ENCODE measurements around the gene NEK6.

GRCh38 chr9:124376329-124376728 is 118.6 kb downstream of the NEK6 start:
- TF ChIP-seq ZC3H10 (CRISPR knock-in tag; IDR thresholded peaks at IDR 0.05) (no peak), ZFP30 (CRISPR knock-in tag; IDR thresholded peaks at IDR 0.05) (no peak), ZFP3 (CRISPR knock-in tag; IDR thresholded peaks at IDR 0.05) (no peak), ZNF8 (CRISPR knock-in tag; IDR thresholded peaks at IDR 0.05) (no peak), CSDC2 (CRISPR knock-in tag; IDR thresholded peaks at IDR 0.05) (no peak), PPARA (CRISPR knock-in tag; IDR thresholded peaks at IDR 0.05; ENCODE audit: borderline replicate concordance) (no peak)
- TF ChIP-seq, protein P1, sequence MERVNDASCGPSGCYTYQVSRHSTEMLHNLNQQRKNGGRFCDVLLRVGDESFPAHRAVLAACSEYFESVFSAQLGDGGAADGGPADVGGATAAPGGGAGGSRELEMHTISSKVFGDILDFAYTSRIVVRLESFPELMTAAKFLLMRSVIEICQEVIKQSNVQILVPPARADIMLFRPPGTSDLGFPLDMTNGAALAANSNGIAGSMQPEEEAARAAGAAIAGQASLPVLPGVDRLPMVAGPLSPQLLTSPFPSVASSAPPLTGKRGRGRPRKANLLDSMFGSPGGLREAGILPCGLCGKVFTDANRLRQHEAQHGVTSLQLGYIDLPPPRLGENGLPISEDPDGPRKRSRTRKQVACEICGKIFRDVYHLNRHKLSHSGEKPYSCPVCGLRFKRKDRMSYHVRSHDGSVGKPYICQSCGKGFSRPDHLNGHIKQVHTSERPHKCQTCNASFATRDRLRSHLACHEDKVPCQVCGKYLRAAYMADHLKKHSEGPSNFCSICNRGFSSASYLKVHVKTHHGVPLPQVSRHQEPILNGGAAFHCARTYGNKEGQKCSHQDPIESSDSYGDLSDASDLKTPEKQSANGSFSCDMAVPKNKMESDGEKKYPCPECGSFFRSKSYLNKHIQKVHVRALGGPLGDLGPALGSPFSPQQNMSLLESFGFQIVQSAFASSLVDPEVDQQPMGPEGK (CRISPR knock-in tag; IDR thresholded peaks at IDR 0.05; ENCODE audit: borderline replicate concordance) = no peak
- TF ChIP-seq, protein P2, sequence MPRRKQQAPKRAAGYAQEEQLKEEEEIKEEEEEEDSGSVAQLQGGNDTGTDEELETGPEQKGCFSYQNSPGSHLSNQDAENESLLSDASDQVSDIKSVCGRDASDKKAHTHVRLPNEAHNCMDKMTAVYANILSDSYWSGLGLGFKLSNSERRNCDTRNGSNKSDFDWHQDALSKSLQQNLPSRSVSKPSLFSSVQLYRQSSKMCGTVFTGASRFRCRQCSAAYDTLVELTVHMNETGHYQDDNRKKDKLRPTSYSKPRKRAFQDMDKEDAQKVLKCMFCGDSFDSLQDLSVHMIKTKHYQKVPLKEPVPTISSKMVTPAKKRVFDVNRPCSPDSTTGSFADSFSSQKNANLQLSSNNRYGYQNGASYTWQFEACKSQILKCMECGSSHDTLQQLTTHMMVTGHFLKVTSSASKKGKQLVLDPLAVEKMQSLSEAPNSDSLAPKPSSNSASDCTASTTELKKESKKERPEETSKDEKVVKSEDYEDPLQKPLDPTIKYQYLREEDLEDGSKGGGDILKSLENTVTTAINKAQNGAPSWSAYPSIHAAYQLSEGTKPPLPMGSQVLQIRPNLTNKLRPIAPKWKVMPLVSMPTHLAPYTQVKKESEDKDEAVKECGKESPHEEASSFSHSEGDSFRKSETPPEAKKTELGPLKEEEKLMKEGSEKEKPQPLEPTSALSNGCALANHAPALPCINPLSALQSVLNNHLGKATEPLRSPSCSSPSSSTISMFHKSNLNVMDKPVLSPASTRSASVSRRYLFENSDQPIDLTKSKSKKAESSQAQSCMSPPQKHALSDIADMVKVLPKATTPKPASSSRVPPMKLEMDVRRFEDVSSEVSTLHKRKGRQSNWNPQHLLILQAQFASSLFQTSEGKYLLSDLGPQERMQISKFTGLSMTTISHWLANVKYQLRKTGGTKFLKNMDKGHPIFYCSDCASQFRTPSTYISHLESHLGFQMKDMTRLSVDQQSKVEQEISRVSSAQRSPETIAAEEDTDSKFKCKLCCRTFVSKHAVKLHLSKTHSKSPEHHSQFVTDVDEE (CRISPR knock-in tag; IDR thresholded peaks at IDR 0.05) = no peak

Data from SK-N-SH treated with all-trans-retinoic acid at 6 μM for 48 hours (cell line).